Pancreas (tissue), 10 donors: ENCODE measurements around the gene CYGB. TPM values are rescaled to one million over a fixed set of nuclear protein-coding genes. Genes with fewer than 3 reads are reported as not detected.

Source experiments
- ATAC-seq, 4 donors: fragments of 200-7000 bp; cut with Tn5 transposase; one replicate each; pipeline versions ENCODE4 v1.8.0 to v1.9.1; 2020; ENCODE audit warnings: mild to moderate bottlenecking in 4 of 4, moderate library complexity in 4 of 4
- DNase-seq, 6 donors: peaks; one replicate each; pipeline ENCODE4 v3.0.0-alpha.2; 2020
- FAIRE-seq: peaks from 2 replicates; lab custom pipeline; 2012; peaks lifted over from hg19 to GRCh38; lab: Jason Lieb, UNC
- H3K27ac ChIP-seq, 4 donors: fragments of 200-600 bp; sonication (generic); 1 replicate in 3 of 4; 2 replicates in 1 of 4; pipeline versions ENCODE4 v1.5.0 to v1.8.0; 2020
- H3K27me3 ChIP-seq, 4 donors: fragments of 200-600 bp; one replicate each; pipeline ENCODE4 v1.8.0; 2021
- H3K36me3 ChIP-seq, 3 donors: fragments of 200-600 bp; sonication (generic) in 1 of 3; one replicate each; pipeline versions ENCODE4 v1.5.0 to v1.8.0; 2020 to 2021
- H3K4me1 ChIP-seq, 3 donors: fragments of 200-600 bp; one replicate each; pipeline ENCODE4 v1.8.0; 2021
- H3K4me3 ChIP-seq, 4 donors: fragments of 200-600 bp; sonication (generic) in 2 of 4; one replicate each; pipeline versions ENCODE4 v1.5.0 to v1.8.0; 2020 to 2021
- H3K9me3 ChIP-seq, 4 donors: fragments of 200-600 bp; one replicate each; pipeline ENCODE4 v1.8.0; 2021
- CTCF ChIP-seq, 4 donors: fragments of 200-600 bp; sonication (generic) in 3 of 4; IDR thresholded peaks; one replicate each; pipeline versions ENCODE4 v1.5.0 to v1.8.0; 2021; ENCODE audit warnings: antibody characterized with exemption in 4 of 4
- WGBS, 2 donors: extraction: QIAGEN DNeasy Blood & Tissue Kit; methylation state at CpG; one replicate each; pipeline ENCODE4 v1.1.7; 2013; 5-methylcytosine and 5-hydroxymethylcytosine counted together
- intact Hi-C, 3 donors: fragments of 100-400 bp; cut with DNase I; formaldehyde crosslinking; loops; one replicate each; pipeline versions ENCODE4 v1.11.1 to v1.14.2; 2022
- polyA plus RNA-seq, 2 donors: library from polyadenylated mRNA; stranded (reverse); fragments of 200-250 nt; gene quantifications; one replicate each; pipeline ENCODE4 v1.2.3, GENCODE V29; 2013
- total RNA-seq, 6 donors: library from RNA; stranded (reverse); fragmentation: NEBNext Ultra II Directional in 4 of 6; extraction: Animal tissue kit (Norgen Biotek cat#: 25700) in 4 of 6; gene quantifications; one replicate each; pipeline versions ENCODE4 v1.2.1 to v1.2.4, GENCODE V29; 2021 to 2023
- donor health status: healthy with polysubstance abuse.
- donor health status: DM: no; HTN: no; CAD: no; lungs with moderate emphysema.
- donor health status: DM: no; HTN: no; CAD: no.
- donor health status: control.
- donor health status: control.
- donor health status: Bipolar disorder and iron deficiency.
- donor health status: DM: yes; HTN: yes; CAD: no.
- donor health status: DM: no; HTN: no; CAD: no.
- donor health status: DM: no; HTN: no; CAD: no.
- donor health status: DM: yes; HTN: yes; CAD: no.

Gene CYGB
- total and polyA plus RNA-seq, 8 donors = 2.6 to 15.7 (median 8.2) TPM

- FAIRE-seq = no peak
- intact Hi-C loops = loop anchor here in 1 of 3 donors (10.0 kb wide), 1 partner anchor 96 kb away; no protein-coding TSS in a partner anchor
- H3K36me3 ChIP-seq = no peaks in the 10 kb centered on the region
These were observed 36.3 kb downstream of the CYGB start, which contains the start of gene RHBDF2 for GRCh38 chr17:76501018-76501826. Gene RHBDF2, minus strand, starts transcription at chr17:76501423. Its CDS starts 19,899 bp downstream, at chr17:76481524.

GRCh38 chr17:76500747-76501017 lies 36.8 kb downstream of the CYGB start:
- no peak for FAIRE-seq

More at GRCh38 chr17:76501018-76501826, 36.3 kb downstream of the CYGB start, which contains the start of gene RHBDF2:
- Histone ChIP-seq H3K27ac (peak within 1 kb of the TSS; percentile 74 to 94 (median 90)), H3K4me1 (peaks cover 29 to 38% (median 38%) of the 10 kb centered on the region in 3 donors), H3K9me3 (no peaks in the 10 kb centered on the region), H3K4me3 (peak within 1 kb of the TSS; percentile 66 to 92 (median 83)), H3K27me3 (no peaks in the 10 kb centered on the region)
- WGBS, 2 donors = 1 to 3% methylated on average over 42 to 72 of the region's 72 CpGs
- TF ChIP-seq CTCF (IDR thresholded peaks at IDR 0.05) = no peak
- DNase-seq (peak; percentile 92 to 100 (median 98)), ATAC-seq (peak; percentile 81 to 89 (median 86))

GRCh38 chr17:76500074-76500746 lies 37.3 kb downstream of the CYGB start:
- intact Hi-C loops = loop anchor here in 1 of 3 donors (10.0 kb wide), 1 partner anchor 95 kb away; no protein-coding TSS in a partner anchor
- no peaks in the 10 kb centered on the region for H3K36me3 ChIP-seq
- ATAC-seq = no peak
- H3K4me3 ChIP-seq = peak overlapping the region; percentile 66 to 92 (median 83)
- H3K9me3 ChIP-seq = no peaks in the 10 kb centered on the region
- DNase-seq = peak in 2 of 6 donors; percentile 33 to 47
- FAIRE-seq = no peak
- H3K27ac ChIP-seq = peak overlapping the region; percentile 74 to 94 (median 90)
- peaks cover 29 to 38% (median 38%) of the 10 kb centered on the region in 3 donors for H3K4me1 ChIP-seq
- H3K27me3 ChIP-seq = no peaks in the 10 kb centered on the region
- TF ChIP-seq CTCF (IDR thresholded peaks at IDR 0.05) = no peak
- 19 to 20% methylated on average over 17 of the region's 17 CpGs for WGBS, 2 donors

More at GRCh38 chr17:76500747-76501017, 36.8 kb downstream of the CYGB start:
- ATAC-seq = peak in 2 of 4 donors; percentile 2 to 7
- H3K4me3 ChIP-seq = peak overlapping the region; percentile 66 to 92 (median 83)
- WGBS, 2 donors = 2 to 7% methylated on average over 7 to 10 of the region's 10 CpGs
- H3K27ac ChIP-seq = peak overlapping the region; percentile 74 to 94 (median 90)
- intact Hi-C loops = loop anchor here in 1 of 3 donors (10.0 kb wide), 1 partner anchor 96 kb away; no protein-coding TSS in a partner anchor
- peak in 1 of 6 donors; percentile 36 for DNase-seq
- TF ChIP-seq CTCF (IDR thresholded peaks at IDR 0.05) = no peak
- H3K36me3 ChIP-seq = no peaks in the 10 kb centered on the region
- H3K27me3 ChIP-seq = no peaks in the 10 kb centered on the region
- H3K4me1 ChIP-seq = peaks cover 29 to 38% (median 38%) of the 10 kb centered on the region in 3 donors
- no peaks in the 10 kb centered on the region for H3K9me3 ChIP-seq

- ATAC-seq = peak in 2 of 4 donors; percentile 0
- no peaks in the 10 kb centered on the region for H3K27me3 ChIP-seq
- H3K27ac ChIP-seq = peak overlapping the region in 3 of 4 donors; percentile 3 to 94 (median 92)
These were observed 38.2 kb downstream of the CYGB start for GRCh38 chr17:76499267-76499667.

More at GRCh38 chr17:76499267-76499667, 38.2 kb downstream of the CYGB start:
- no peaks in the 10 kb centered on the region for H3K36me3 ChIP-seq
- peaks cover 29 to 38% (median 38%) of the 10 kb centered on the region in 3 donors for H3K4me1 ChIP-seq
- intact Hi-C loops = no loop called here
- 31 to 37% methylated on average over 5 of the region's 5 CpGs for WGBS, 2 donors
- DNase-seq (peak in 3 of 6 donors; percentile 37 to 49 (median 45)), FAIRE-seq (no peak)
- peak overlapping the region in 2 of 4 donors; percentile 83 to 92 for H3K4me3 ChIP-seq
- H3K9me3 ChIP-seq = no peaks in the 10 kb centered on the region
- no peak for TF ChIP-seq CTCF (IDR thresholded peaks at IDR 0.05)
